ENCODE measurements around the gene FAM135A. TPM values are rescaled to one million over a fixed set of nuclear protein-coding genes. Genes with fewer than 3 reads are reported as not detected.
A peak's percentile ranks its signal among the peaks of the same experiment; 100 is the strongest.
"Not testable (repeated sequence)": the region's sequence is repeated elsewhere in the genome, so short reads cannot be mapped to it uniquely, and the experiment has no call there.

Gene FAM135A
- total RNA-seq, 6 donors from 2014 or later = 13.7 to 57.9 (median 29.2) TPM

- Histone ChIP-seq H3K4me3 (no peak overlapping the region), H3K4me1 (no peaks in the 10 kb centered on the region), H3K27me3 (no peaks in the 10 kb centered on the region), H3K9me3 (no peaks in the 10 kb centered on the region), H3K36me3 (peaks cover 0 to 3% (median 0%) of the 10 kb centered on the region in 4 donors), H3K27ac (no peak overlapping the region)
- no peak for DNase-seq
- TF ChIP-seq EP300 (IDR thresholded peaks at IDR 0.05) = no peak
- TF ChIP-seq CTCF (IDR thresholded peaks at IDR 0.05) = peak in 2 of 6 experiments; percentile 10 to 22
- no peak for ATAC-seq (ENCODE audit: low FRiP score in 2 of 2)
Measured at GRCh38 chr6:70547313-70547712, 134.0 kb downstream of the FAM135A start.

- peaks cover 0 to 3% (median 0%) of the 10 kb centered on the region in 4 donors for H3K36me3 ChIP-seq
- H3K4me3 ChIP-seq = no peak overlapping the region
- TF ChIP-seq POLR2AphosphoS5 (IDR thresholded peaks at IDR 0.05) = no peak
- H3K4me1 ChIP-seq = no peaks in the 10 kb centered on the region
- no peaks in the 10 kb centered on the region for H3K27me3 ChIP-seq
- no peak overlapping the region for H3K27ac ChIP-seq
- DNase-seq = no peak
- WGBS, 2 donors = 82 to 91% methylated on average over 3 of the region's 3 CpGs
- no peak for ATAC-seq (ENCODE audit: low FRiP score in 2 of 2)
- H3K9me3 ChIP-seq = no peaks in the 10 kb centered on the region
Measured at GRCh38 chr6:70547905-70548304, 134.6 kb downstream of the FAM135A start.

DNA sequence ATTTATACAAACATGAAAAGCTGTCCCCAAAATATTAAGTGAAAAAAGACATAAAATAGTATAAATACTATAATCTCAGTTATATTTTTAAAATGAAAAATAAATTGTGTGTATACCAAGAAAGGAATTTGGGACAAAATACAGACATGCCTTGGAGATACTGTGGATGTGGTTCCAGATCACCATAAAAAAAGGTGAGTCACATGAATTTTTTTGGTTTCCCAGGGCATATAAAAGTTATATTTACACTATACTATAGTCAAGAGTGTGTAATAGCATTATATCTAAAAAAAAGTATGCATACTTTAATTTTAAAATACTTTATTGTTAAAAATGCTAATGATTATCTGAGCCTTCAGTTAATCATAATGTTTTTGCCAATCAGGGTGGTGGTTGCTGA is 136.0 kb downstream of the FAM135A start:
- no peak overlapping the region for H3K4me3 ChIP-seq
- H3K4me1 ChIP-seq = no peaks in the 10 kb centered on the region
- H3K36me3 ChIP-seq = peaks cover 0 to 3% (median 0%) of the 10 kb centered on the region in 4 donors
- no peak for ATAC-seq (ENCODE audit: low FRiP score in 2 of 2)
- no peaks in the 10 kb centered on the region for H3K9me3 ChIP-seq
- DNase-seq = no peak
- no peaks in the 10 kb centered on the region for H3K27me3 ChIP-seq
- no peak overlapping the region for H3K27ac ChIP-seq
- no peak for TF ChIP-seq CTCF (IDR thresholded peaks at IDR 0.05)

GRCh38 chr6:70551566-70551965 is 138.3 kb downstream of the FAM135A start:
- no peaks in the 10 kb centered on the region for H3K4me1 ChIP-seq
- DNase-seq (no peak), ATAC-seq (ENCODE audit: low FRiP score in 2 of 2) (no peak)
- H3K36me3 ChIP-seq = no peaks in the 10 kb centered on the region
- H3K4me3 ChIP-seq = no peak overlapping the region
- no peak for TF ChIP-seq POLR2A (IDR thresholded peaks at IDR 0.05)
- TF ChIP-seq POLR2AphosphoS5 (IDR thresholded peaks at IDR 0.05) = no peak
- TF ChIP-seq CTCF (IDR thresholded peaks at IDR 0.05) = no peak
- no peak for TF ChIP-seq EP300 (IDR thresholded peaks at IDR 0.05)
- no peaks in the 10 kb centered on the region for H3K9me3 ChIP-seq
- no peak overlapping the region for H3K27ac ChIP-seq
- 88 to 97% methylated on average over 1 of the region's 1 CpG for WGBS, 2 donors
- H3K27me3 ChIP-seq = no peaks in the 10 kb centered on the region

- H3K27ac ChIP-seq; H3K36me3 ChIP-seq; H3K27me3 ChIP-seq; DNase-seq; H3K4me3 ChIP-seq; H3K9me3 ChIP-seq; H3K4me1 ChIP-seq; ATAC-seq (ENCODE audit: low FRiP score in 2 of 2): not testable (repeated sequence)
- 78 to 81% methylated on average over 13 of the region's 13 CpGs for WGBS, 2 donors
Measured at GRCh38 chr6:70552286-70552940, 139.1 kb downstream of the FAM135A start.

DNA sequence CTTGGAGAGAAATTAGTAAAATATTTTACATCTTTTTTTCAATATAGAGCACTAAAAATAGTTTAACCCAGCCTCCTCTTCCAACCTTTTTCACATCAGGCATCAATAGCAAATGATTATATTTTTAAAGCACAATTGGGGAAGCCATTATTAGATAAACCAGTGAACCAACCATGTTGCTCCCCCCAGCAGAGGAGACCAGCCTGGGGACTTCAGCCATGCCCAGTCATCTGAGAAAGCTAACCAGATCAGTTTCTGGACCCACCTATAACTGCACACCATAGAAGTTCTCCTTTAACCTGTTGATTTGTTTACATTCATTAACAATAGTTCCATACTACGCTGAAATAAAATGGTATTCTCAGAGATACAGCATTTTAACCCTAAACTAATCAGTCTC is 139.7 kb downstream of the FAM135A start:
- Histone ChIP-seq H3K4me1 (no peaks in the 10 kb centered on the region), H3K27me3 (no peaks in the 10 kb centered on the region), H3K9me3 (no peaks in the 10 kb centered on the region), H3K36me3 (no peaks in the 10 kb centered on the region), H3K27ac (no peak overlapping the region), H3K4me3 (no peak overlapping the region)
- DNase-seq (no peak), ATAC-seq (ENCODE audit: low FRiP score in 2 of 2) (no peak)
- TF ChIP-seq POLR2AphosphoS5 (IDR thresholded peaks at IDR 0.05) = no peak
- TF ChIP-seq EP300 (IDR thresholded peaks at IDR 0.05) = no peak
- TF ChIP-seq POLR2A (IDR thresholded peaks at IDR 0.05) = no peak
- no peak for TF ChIP-seq CTCF (IDR thresholded peaks at IDR 0.05)
- WGBS, 2 donors = 70 to 82% methylated on average over 1 of the region's 1 CpG

Data from upper lobe of left lung (tissue), 6 donors.